Neural progenitor cell (in vitro differentiated cells): ENCODE results near the gene PSG7. TPM values are rescaled to one million over a fixed set of nuclear protein-coding genes. Genes with fewer than 3 reads are reported as not detected.
"Not testable (repeated sequence)": the region's sequence is repeated elsewhere in the genome, so short reads cannot be mapped to it uniquely, and the experiment has no call there.

Experiments
- DNase-seq: peaks from one replicate; pipeline ENCODE4 v3.0.0-alpha.2; 2016; ENCODE audit warnings: low spot score
- H2AFZ ChIP-seq: fragments of 200-600 bp; sonication (generic); replicated peaks from 2 replicates; pipeline ENCODE4 v1.6.1; 2016; ENCODE audit warnings: antibody characterized with exemption
- H3F3A ChIP-seq: fragments of 200-600 bp; sonication (generic); 2 replicates; pipeline ENCODE4 v1.6.1; 2016; ENCODE audit warnings: antibody characterized with exemption, low read depth
- H3K27ac ChIP-seq: fragments of 200-600 bp; sonication (generic); 2 replicates; pipeline ENCODE4 v1.5.1; 2016; ENCODE audit warnings: mild to moderate bottlenecking
- H3K27me3 ChIP-seq: fragments of 200-600 bp; sonication (generic); 2 replicates; pipeline ENCODE4 v1.6.1; 2016; ENCODE audit warnings: mild to moderate bottlenecking, moderate library complexity
- H3K36me3 ChIP-seq: fragments of 200-600 bp; sonication (generic); 2 replicates; pipeline ENCODE4 v1.5.1; 2016
- H3K4me1 ChIP-seq: fragments of 200-600 bp; sonication (generic); 2 replicates; pipeline ENCODE4 v1.6.1; 2016; ENCODE audit warnings: mixed run types
- H3K4me2 ChIP-seq: fragments of 200-600 bp; sonication (generic); 2 replicates; pipeline ENCODE4 v1.6.1; 2016
- H3K4me3 ChIP-seq: fragments of 200-600 bp; sonication (generic); 2 replicates; pipeline ENCODE4 v1.5.1; 2016
- H3K79me2 ChIP-seq: fragments of 200-600 bp; sonication (generic); 2 replicates; pipeline ENCODE4 v1.6.1; 2016; ENCODE audit warnings: low read depth
- H3K9ac ChIP-seq: fragments of 200-600 bp; sonication (generic); 2 replicates; pipeline ENCODE4 v1.6.1; 2016
- H3K9me3 ChIP-seq: fragments of 200-600 bp; sonication (generic); 2 replicates; pipeline ENCODE4 v1.5.1; 2016; ENCODE audit warnings: low read depth
- H4K20me1 ChIP-seq: fragments of 200-600 bp; sonication (generic); 2 replicates; pipeline ENCODE4 v1.6.1; 2016; ENCODE audit warnings: low read depth
- H3K27ac Mint-ChIP-seq: 3 replicates; pipeline ENCODE4 v1.8.0; 2021; ENCODE audit warnings: mixed read lengths
- H3K27me3 Mint-ChIP-seq: 2 replicates; pipeline ENCODE4 v1.8.0; 2022; ENCODE audit warnings: low read depth, mild to moderate bottlenecking, inconsistent platforms, moderate library complexity, mixed read lengths; ENCODE audit not compliant: insufficient read depth
- H3K36me3 Mint-ChIP-seq: 3 replicates; pipeline ENCODE4 v1.8.0; 2021; ENCODE audit warnings: mixed read lengths
- H3K4me1 Mint-ChIP-seq: 3 replicates; pipeline ENCODE4 v1.8.0; 2021; ENCODE audit warnings: mixed read lengths
- H3K4me3 Mint-ChIP-seq: 3 replicates; pipeline ENCODE4 v1.8.0; 2021; ENCODE audit warnings: mild to moderate bottlenecking, moderate library complexity, mixed read lengths
- H3K9me3 Mint-ChIP-seq: 3 replicates; pipeline ENCODE4 v1.8.0; 2020; ENCODE audit warnings: mixed read lengths
- CTCF ChIP-seq: fragments of 200-600 bp; sonication (generic); IDR thresholded peaks from 2 replicates; pipeline ENCODE4 v1.5.1; 2017; ENCODE audit warnings: antibody characterized with exemption, mild to moderate bottlenecking
- EZH2 ChIP-seq: fragments of 200-600 bp; sonication (generic); IDR thresholded peaks from 2 replicates; pipeline ENCODE4 v1.6.1; 2017; ENCODE audit warnings: antibody characterized with exemption, mild to moderate bottlenecking, moderate library complexity
- EZH2phosphoT487 ChIP-seq: fragments of 200-600 bp; sonication (generic); IDR thresholded peaks from 2 replicates; pipeline ENCODE4 v1.6.1; 2017; ENCODE audit warnings: antibody characterized with exemption
- total RNA-seq: library from RNA; depleted of rRNA; stranded (reverse); fragments of >200 nt; gene quantifications from 2 replicates; pipeline ENCODE4 v1.2.3, GENCODE V29; 2015; ENCODE audit warnings: low replicate concordance

PSG7 gene
- total RNA-seq, 1 donor from 2014 or later, result not detected

GRCh38 chr19:42933412-42933811, 3.6 kb downstream of the PSG7 start:
- not testable (repeated sequence) for H3K9me3 ChIP-seq, H3K9ac ChIP-seq, H3K4me3 Mint-ChIP-seq, H2AFZ ChIP-seq, H3K27ac Mint-ChIP-seq, H3K27me3 ChIP-seq, H3K4me1 Mint-ChIP-seq, DNase-seq, H4K20me1 ChIP-seq, H3K36me3 Mint-ChIP-seq, H3K4me3 ChIP-seq, H3K36me3 ChIP-seq, H3F3A ChIP-seq, H3K27me3 Mint-ChIP-seq, H3K4me1 ChIP-seq, H3K79me2 ChIP-seq, H3K4me2 ChIP-seq, H3K27ac ChIP-seq
- H3K9me3 Mint-ChIP-seq, result peaks cover 49% of the 10 kb centered on the region

GRCh38 chr19:42932485-42933101, 4.4 kb downstream of the PSG7 start:
- H3K27ac ChIP-seq, H3K4me1 ChIP-seq, H3K36me3 Mint-ChIP-seq, H3F3A ChIP-seq, H3K9ac ChIP-seq, DNase-seq, H3K4me1 Mint-ChIP-seq, H3K27ac Mint-ChIP-seq, H2AFZ ChIP-seq, H3K4me2 ChIP-seq, H3K79me2 ChIP-seq, H4K20me1 ChIP-seq, H3K27me3 Mint-ChIP-seq, H3K36me3 ChIP-seq, H3K4me3 ChIP-seq, H3K27me3 ChIP-seq, H3K4me3 Mint-ChIP-seq, H3K9me3 ChIP-seq: not testable (repeated sequence)
- peaks cover 48% of the 10 kb centered on the region for H3K9me3 Mint-ChIP-seq

GRCh38 chr19:42930214-42930613, 6.8 kb downstream of the PSG7 start:
- H3K4me3 Mint-ChIP-seq, H3K4me1 Mint-ChIP-seq, H3K27ac ChIP-seq, H3K36me3 Mint-ChIP-seq, H3F3A ChIP-seq, H4K20me1 ChIP-seq, DNase-seq, H3K27me3 Mint-ChIP-seq, H3K4me2 ChIP-seq, H3K27me3 ChIP-seq, H3K4me3 ChIP-seq, H3K27ac Mint-ChIP-seq, H2AFZ ChIP-seq, H3K9ac ChIP-seq, H3K36me3 ChIP-seq, H3K4me1 ChIP-seq, H3K79me2 ChIP-seq, H3K9me3 ChIP-seq: not testable (repeated sequence)
- peak; percentile 5 for TF ChIP-seq CTCF
- peaks cover 35% of the 10 kb centered on the region for H3K9me3 Mint-ChIP-seq

- Histone ChIP-seq H3K27ac (no peak overlapping the region), H3K9me3 (peaks cover 5% of the 10 kb centered on the region), H4K20me1 (no peaks in the 10 kb centered on the region), H3K79me2 (no peaks in the 10 kb centered on the region), H3K4me2 (no peak overlapping the region), H3K36me3 (no peaks in the 10 kb centered on the region), H3K27me3 (no peaks in the 10 kb centered on the region), H3K9ac (no peak overlapping the region), H3F3A (no peaks in the 10 kb centered on the region), H3K4me3 (no peak overlapping the region), H3K4me1 (no peaks in the 10 kb centered on the region), H2AFZ (no peak overlapping the region)
- peaks cover 30% of the 10 kb centered on the region for H3K9me3 Mint-ChIP-seq
- H3K4me3 Mint-ChIP-seq, result no peak overlapping the region
- no peaks in the 10 kb centered on the region for H3K36me3 Mint-ChIP-seq
- H3K27me3 Mint-ChIP-seq, result peaks cover 2% of the 10 kb centered on the region
- no peak overlapping the region for H3K27ac Mint-ChIP-seq
- H3K4me1 Mint-ChIP-seq, result no peaks in the 10 kb centered on the region
- DNase-seq, result no peak
- TF ChIP-seq EZH2 (no peak), CTCF (no peak), EZH2phosphoT487 (no peak)
These were observed 8.1 kb downstream of the PSG7 start for GRCh38 chr19:42928896-42929295.
